GM12878 (cell line): Measurements from ENCODE around the gene CDC42BPA. TPM values are rescaled to one million over a fixed set of nuclear protein-coding genes. Genes with fewer than 3 reads are reported as not detected.

Source experiments
- ATAC-seq: fragments of 200-7000 bp; cut with Tn5 transposase; 3 replicates; pipeline ENCODE4 v1.9.1; 2020; ENCODE audit warnings: mild to moderate bottlenecking, moderate library complexity
- BruUV-seq: library from RNA; stranded (reverse); fragments of 400-500 nt; replicated peaks from 2 replicates; lab custom pipeline; 2021; lab: Mats Ljungman, UMichigan
- CTCF ChIA-PET: fragments of 300-600 bp; sonication (Branson Sonifier 250); formaldehyde crosslinking; extraction: SDS; loops from one replicate; lab custom pipeline; 2021; ENCODE audit warnings: inconsistent platforms; lab: Yijun Ruan, JAX
- POLR2A ChIA-PET: fragments of 350-600 bp; formaldehyde crosslinking; extraction: SDS; loops from one replicate; lab custom pipeline; 2021; ENCODE audit warnings: inconsistent platforms; lab: Charles Lee
- RAD21 ChIA-PET: fragments of 300-600 bp; sonication (Branson Sonifier 250); formaldehyde crosslinking; loops from one replicate; lab custom pipeline; 2023; ENCODE audit warnings: antibody characterized with exemption; ENCODE audit not compliant: unreplicated experiment; lab: Charles Lee
- SMC1A ChIA-PET: fragments of 300-600 bp; sonication (Branson Sonifier 250); formaldehyde crosslinking; loops from one replicate; lab custom pipeline; 2023; ENCODE audit not compliant: unreplicated experiment, uncharacterized antibody; lab: Charles Lee
- DNase-seq: peaks from one replicate; pipeline ENCODE4 v3.0.0-alpha.2; 2011; ENCODE audit warnings: low read depth, low spot score
- FAIRE-seq: peaks from 3 replicates; lab custom pipeline; 2011; peaks lifted over from hg19 to GRCh38; lab: Jason Lieb, UNC
- H2AFZ ChIP-seq: 2 replicates; pipeline ENCODE4 v1.6.0; 2011; ENCODE audit warnings: low read depth, low read length, control low read depth; ENCODE audit not compliant: control insufficient read depth
- H3K27ac ChIP-seq: 2 replicates; pipeline ENCODE4 v1.5.1; 2011; ENCODE audit warnings: control low read depth; ENCODE audit not compliant: control insufficient read depth, insufficient read depth
- H3K27me3 ChIP-seq, 2 experiments: replicated peaks in 1 of 2; 2 replicates each; pipeline versions ENCODE4 v1.6.0 to v1.6.1; 2011; ENCODE audit warnings: low read length in 1 of 2; ENCODE audit not compliant: control insufficient read depth in 2 of 2, insufficient read depth in 2 of 2
- H3K36me3 ChIP-seq, 2 experiments: 2 replicates each; pipeline ENCODE4 v1.5.1; 2011; ENCODE audit warnings: low read length in 1 of 2; ENCODE audit not compliant: control insufficient read depth in 2 of 2, insufficient read depth in 2 of 2
- H3K4me1 ChIP-seq: 2 replicates; pipeline ENCODE4 v1.6.1; 2011; ENCODE audit warnings: mild to moderate bottlenecking, low read length, moderate library complexity, mixed read lengths; ENCODE audit not compliant: control insufficient read depth, insufficient read depth
- H3K4me2 ChIP-seq: 2 replicates; pipeline ENCODE4 v1.6.0; 2011; ENCODE audit warnings: control low read depth; ENCODE audit not compliant: control insufficient read depth, insufficient read depth
- H3K4me3 ChIP-seq: fragments of 200-600 bp; sonication (generic); 2 replicates; pipeline ENCODE4 v1.5.1; 2016
- H3K79me2 ChIP-seq: 2 replicates; pipeline ENCODE4 v1.6.0; 2011; ENCODE audit warnings: low read length; ENCODE audit not compliant: control insufficient read depth, insufficient read depth
- H3K9ac ChIP-seq: 2 replicates; pipeline ENCODE4 v1.8.0; 2011; ENCODE audit warnings: low read length, control low read depth, mixed read lengths; ENCODE audit not compliant: control insufficient read depth, insufficient read depth
- H3K9me3 ChIP-seq: replicated peaks from 3 replicates; pipeline ENCODE4 v1.5.1; 2011; ENCODE audit warnings: mild to moderate bottlenecking, low read length; ENCODE audit not compliant: control insufficient read depth, insufficient read depth
- H4K20me1 ChIP-seq: 2 replicates; pipeline ENCODE4 v1.6.0; 2011; ENCODE audit not compliant: control insufficient read depth, insufficient read depth
- BHLHE40 ChIP-seq, 2 experiments: fragments of 450-650 bp in 1 of 2; IDR thresholded peaks; 2 replicates each; pipeline ENCODE4 v1.6.1; 2011 to 2017; ENCODE audit warnings: low read depth in 2 of 2, borderline replicate concordance in 1 of 2, improper control_type of control experiment in 1 of 2, low read length in 1 of 2, mild to moderate bottlenecking in 1 of 2
- CEBPZ ChIP-seq: fragments of 150-350 bp; IDR thresholded peaks from 2 replicates; pipeline ENCODE4 v1.6.1; 2016; ENCODE audit warnings: low read depth, low read length
- CREB1 ChIP-seq: IDR thresholded peaks from 2 replicates; pipeline ENCODE4 v1.6.1; 2012; ENCODE audit warnings: low read depth, mild to moderate bottlenecking, inconsistent platforms
- EP300 ChIP-seq, 2 experiments: fragments of 150-350 bp in 1 of 2; IDR thresholded peaks; 2 replicates each; pipeline ENCODE4 v1.6.1; 2011 to 2012; ENCODE audit warnings: low read depth in 2 of 2, low read length in 2 of 2, borderline replicate concordance in 1 of 2, improper control_type of control experiment in 1 of 2, inconsistent platforms in 1 of 2; ENCODE audit not compliant: control insufficient read depth in 1 of 2
- GATAD2B ChIP-seq: fragments of 450-650 bp; conservative IDR thresholded peaks from 2 replicates; pipeline ENCODE4 v1.6.1; 2017; ENCODE audit warnings: low read depth, mild to moderate bottlenecking, moderate library complexity
- IKZF2 ChIP-seq, 2 experiments: fragments of 450-650 bp; IDR thresholded peaks; 2 replicates each; pipeline ENCODE4 v1.6.1; 2017; ENCODE audit warnings: mild to moderate bottlenecking in 2 of 2, moderate library complexity in 2 of 2
- IRF3 ChIP-seq: fragments of 450-650 bp; IDR thresholded peaks from 2 replicates; pipeline ENCODE4 v1.6.1; 2014; ENCODE audit warnings: mild to moderate bottlenecking
- IRF4 ChIP-seq: IDR thresholded peaks from 2 replicates; pipeline ENCODE4 v1.6.1; 2011; ENCODE audit warnings: low read depth, low read length
- MTA2 ChIP-seq: fragments of 450-650 bp; IDR thresholded peaks from 2 replicates; pipeline ENCODE4 v1.6.1; 2016; ENCODE audit warnings: low read depth, mild to moderate bottlenecking, moderate library complexity
- SMAD5 ChIP-seq: IDR thresholded peaks from 2 replicates; pipeline ENCODE4 v1.6.1; 2016; ENCODE audit warnings: antibody characterized with exemption, low read depth
- USF1 ChIP-seq: IDR thresholded peaks from 2 replicates; pipeline ENCODE4 v1.6.1; 2011; ENCODE audit warnings: borderline replicate concordance, low read depth, mild to moderate bottlenecking, moderate library complexity, mixed read lengths, low read length; ENCODE audit not compliant: insufficient read depth; ENCODE audit errors: extremely low read length
- ZBED1 ChIP-seq: IDR thresholded peaks from 2 replicates; pipeline ENCODE4 v1.6.1; 2016; ENCODE audit warnings: borderline replicate concordance
- ZNF622 ChIP-seq: fragments of 450-650 bp; IDR thresholded peaks from 2 replicates; pipeline ENCODE4 v1.6.1; 2017; ENCODE audit warnings: mild to moderate bottlenecking, inconsistent platforms
- in situ Hi-C: fragments of 300-500 bp; cut with MboI; formaldehyde crosslinking; loops from 9 replicates; pipeline ENCODE4 v1.14.3; 2018; ENCODE audit warnings: mixed read lengths
- intact Hi-C: fragments of 100-400 bp; cut with micrococcal nuclease; formaldehyde crosslinking; loops from one replicate; pipeline ENCODE4 v1.14.2; 2022; ENCODE audit not compliant: unreplicated experiment
- polyA plus RNA-seq, 11 experiments: library from polyadenylated mRNA; depleted of rRNA in 4 of 11; unstranded in 6 of 11; stranded (reverse) in 5 of 11; fragments of >200 nt; fragmentation: Nextera tagmentation in 4 of 11; fragmentation: Illumina TruSeq in 1 of 11; extraction: Ambion mirVana in 4 of 11; extraction: Trizol in 1 of 11; gene quantifications; 1 replicate in 1 of 11; 2 replicates in 10 of 11; pipeline versions ENCODE4 v1.2.1 to v1.2.3, GENCODE V29; 2011 to 2016; ENCODE audit warnings: inconsistent platforms in 2 of 11, missing spikeins in 2 of 11, low read depth in 1 of 11
- total RNA-seq, 4 experiments: library from RNA; depleted of rRNA in 3 of 4; stranded (reverse); fragments of >200 nt in 3 of 4; fragmentation: Illumina TruSeq in 1 of 4; extraction: Trizol in 1 of 4; gene quantifications; 2 replicates each; pipeline versions ENCODE4 v1.2.1 to v1.2.3, GENCODE V29; 2013 to 2021

The CDC42BPA gene
- total and polyA plus RNA-seq, 10 of the 15 experiments (the other 5 are each of a cell fraction or from before 2014, with no cell fraction given): 0.02 to 0.52 (median 0.10) TPM

GRCh38 chr1:227304665-227305064, 13.6 kb downstream of the CDC42BPA start:
- in situ Hi-C loops: no loop called here
- TF ChIP-seq ZNF622: no peak
- TF ChIP-seq USF1: no peak
- TF ChIP-seq IKZF2 (IDR thresholded peaks at IDR 0.05): no peak
- TF ChIP-seq ZBED1: no peak
- no peak overlapping the region for H3K4me3 ChIP-seq
- intact Hi-C loops: no loop called here
- no peak overlapping the region for H2AFZ ChIP-seq
- no TSS peak for BruUV-seq
- ATAC-seq (no peak), DNase-seq (no peak), FAIRE-seq (no peak)
- no peak overlapping the region for H3K27ac ChIP-seq
- no peaks in the 10 kb centered on the region for H3K9me3 ChIP-seq
- no peak overlapping the region for H3K4me2 ChIP-seq
- no peaks in the 10 kb centered on the region for H3K4me1 ChIP-seq
- no peaks in the 10 kb centered on the region for H4K20me1 ChIP-seq
- H3K79me2 ChIP-seq: no peaks in the 10 kb centered on the region
- RAD21 ChIA-PET: no interaction called here
- H3K9ac ChIP-seq: no peak overlapping the region
- POLR2A ChIA-PET: no interaction called here
- H3K27me3 ChIP-seq: no peaks in the 10 kb centered on the region; a peak in 1 of 4 replicates
- CTCF ChIA-PET: no interaction called here
- H3K36me3 ChIP-seq: no peaks in the 10 kb centered on the region
- SMC1A ChIA-PET: no interaction called here

- intact Hi-C loops: no loop called here
- H3K27me3 ChIP-seq: no peaks in the 10 kb centered on the region; a peak in 1 of 4 replicates
- no peaks in the 10 kb centered on the region for H3K4me1 ChIP-seq
- DNase-seq (no peak), FAIRE-seq (no peak), ATAC-seq (no peak)
- no peak overlapping the region for H3K4me3 ChIP-seq
- H3K9ac ChIP-seq: no peak overlapping the region
- in situ Hi-C loops: no loop called here
- H2AFZ ChIP-seq: no peak overlapping the region
- no peaks in the 10 kb centered on the region for H3K9me3 ChIP-seq
- ChIA-PET RAD21 (no interaction called here), POLR2A (no interaction called here), SMC1A (no interaction called here), CTCF (no interaction called here)
- no peaks in the 10 kb centered on the region for H3K36me3 ChIP-seq
- no peak overlapping the region for H3K4me2 ChIP-seq
- BruUV-seq: no TSS peak
- H3K27ac ChIP-seq: no peak overlapping the region
- H3K79me2 ChIP-seq: no peaks in the 10 kb centered on the region
- no peaks in the 10 kb centered on the region for H4K20me1 ChIP-seq
- no peak for TF ChIP-seq CREB1
- TF ChIP-seq CEBPZ: no peak
- TF ChIP-seq BHLHE40 (IDR thresholded peaks at IDR 0.05; ENCODE audit: borderline replicate concordance in 1 of 2, low read depth in 2 of 2, low read length in 1 of 2): no peak
- no peak for TF ChIP-seq IRF3
- TF ChIP-seq GATAD2B: no peak
- no peak for TF ChIP-seq SMAD5
- TF ChIP-seq IRF4: no peak
- no peak for TF ChIP-seq MTA2
- no peak for TF ChIP-seq EP300 (IDR thresholded peaks at IDR 0.05; ENCODE audit: borderline replicate concordance in 1 of 2, control insufficient read depth in 1 of 2, low read depth in 2 of 2, low read length in 2 of 2)
Observed at GRCh38 chr1:227303662-227304061, 14.6 kb downstream of the CDC42BPA start.
